ENCODE results near the gene TPRN. TPM values are rescaled to one million over a fixed set of nuclear protein-coding genes. Genes with fewer than 3 reads are reported as not detected.

The TPRN gene
- total and polyA plus RNA-seq, 9 of the 15 experiments (the other 6 are each of a cell fraction or from before 2014, with no cell fraction given): 0.31 to 31.9 (median 4.4) TPM

DNA sequence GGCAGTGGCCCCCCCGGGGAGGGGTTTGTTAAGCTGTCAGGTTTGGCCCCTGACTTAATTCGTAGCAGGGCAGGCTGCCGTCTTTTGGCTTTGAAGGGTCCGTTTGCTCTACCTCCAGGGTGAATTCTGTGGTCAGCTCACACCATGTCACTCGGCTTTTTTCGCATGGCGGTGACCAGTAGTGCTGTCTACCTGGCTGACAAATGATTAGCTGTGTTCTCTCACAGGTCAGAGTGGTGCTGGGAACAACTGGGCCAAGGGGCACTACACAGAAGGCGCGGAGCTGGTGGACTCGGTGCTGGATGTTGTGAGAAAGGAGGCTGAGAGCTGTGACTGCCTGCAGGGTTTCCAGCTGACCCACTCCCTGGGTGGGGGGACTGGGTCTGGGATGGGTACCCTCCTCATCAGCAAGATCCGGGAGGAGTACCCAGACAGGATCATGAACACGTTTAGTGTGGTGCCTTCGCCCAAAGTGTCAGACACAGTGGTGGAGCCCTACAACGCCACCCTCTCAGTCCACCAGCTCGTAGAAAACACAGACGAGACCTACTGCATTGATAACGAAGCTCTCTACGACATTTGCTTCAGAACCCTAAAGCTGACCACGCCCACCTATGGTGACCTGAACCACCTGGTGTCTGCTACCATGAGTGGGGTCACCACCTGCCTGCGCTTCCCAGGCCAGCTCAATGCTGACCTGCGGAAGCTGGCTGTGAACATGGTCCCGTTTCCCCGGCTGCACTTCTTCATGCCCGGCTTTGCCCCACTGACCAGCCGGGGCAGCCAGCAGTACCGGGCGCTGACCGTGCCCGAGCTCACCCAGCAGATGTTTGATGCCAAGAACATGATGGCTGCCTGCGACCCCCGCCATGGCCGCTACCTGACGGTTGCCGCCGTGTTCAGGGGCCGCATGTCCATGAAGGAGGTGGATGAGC lies 42.0 kb upstream of the TPRN start (continued):
- TF ChIP-seq, protein P1, sequence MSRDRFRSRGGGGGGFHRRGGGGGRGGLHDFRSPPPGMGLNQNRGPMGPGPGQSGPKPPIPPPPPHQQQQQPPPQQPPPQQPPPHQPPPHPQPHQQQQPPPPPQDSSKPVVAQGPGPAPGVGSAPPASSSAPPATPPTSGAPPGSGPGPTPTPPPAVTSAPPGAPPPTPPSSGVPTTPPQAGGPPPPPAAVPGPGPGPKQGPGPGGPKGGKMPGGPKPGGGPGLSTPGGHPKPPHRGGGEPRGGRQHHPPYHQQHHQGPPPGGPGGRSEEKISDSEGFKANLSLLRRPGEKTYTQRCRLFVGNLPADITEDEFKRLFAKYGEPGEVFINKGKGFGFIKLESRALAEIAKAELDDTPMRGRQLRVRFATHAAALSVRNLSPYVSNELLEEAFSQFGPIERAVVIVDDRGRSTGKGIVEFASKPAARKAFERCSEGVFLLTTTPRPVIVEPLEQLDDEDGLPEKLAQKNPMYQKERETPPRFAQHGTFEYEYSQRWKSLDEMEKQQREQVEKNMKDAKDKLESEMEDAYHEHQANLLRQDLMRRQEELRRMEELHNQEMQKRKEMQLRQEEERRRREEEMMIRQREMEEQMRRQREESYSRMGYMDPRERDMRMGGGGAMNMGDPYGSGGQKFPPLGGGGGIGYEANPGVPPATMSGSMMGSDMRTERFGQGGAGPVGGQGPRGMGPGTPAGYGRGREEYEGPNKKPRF (IDR thresholded peaks at IDR 0.05; ENCODE audit: low read depth, low read length): no peak
- TF ChIP-seq, protein P2, sequence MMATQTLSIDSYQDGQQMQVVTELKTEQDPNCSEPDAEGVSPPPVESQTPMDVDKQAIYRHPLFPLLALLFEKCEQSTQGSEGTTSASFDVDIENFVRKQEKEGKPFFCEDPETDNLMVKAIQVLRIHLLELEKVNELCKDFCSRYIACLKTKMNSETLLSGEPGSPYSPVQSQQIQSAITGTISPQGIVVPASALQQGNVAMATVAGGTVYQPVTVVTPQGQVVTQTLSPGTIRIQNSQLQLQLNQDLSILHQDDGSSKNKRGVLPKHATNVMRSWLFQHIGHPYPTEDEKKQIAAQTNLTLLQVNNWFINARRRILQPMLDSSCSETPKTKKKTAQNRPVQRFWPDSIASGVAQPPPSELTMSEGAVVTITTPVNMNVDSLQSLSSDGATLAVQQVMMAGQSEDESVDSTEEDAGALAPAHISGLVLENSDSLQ (IDR thresholded peaks at IDR 0.05): no peak
- TF ChIP-seq ZNF589 (CRISPR knock-in tag; IDR thresholded peaks at IDR 0.05; ENCODE audit: low read depth): no peak
- no peak for TF ChIP-seq HOXB6 (CRISPR knock-in tag; IDR thresholded peaks at IDR 0.05; ENCODE audit: borderline replicate concordance)
- TF ChIP-seq ZNF224 (CRISPR knock-in tag; IDR thresholded peaks at IDR 0.05): no peak
- TF ChIP-seq PURB (CRISPR knock-in tag; IDR thresholded peaks at IDR 0.05; ENCODE audit: low read depth): no peak
- no peak for TF ChIP-seq CBX2 (IDR thresholded peaks at IDR 0.05; ENCODE audit: insufficient read depth, low read length, poor library complexity, severe bottlenecking)
- TF ChIP-seq ZNF175 (CRISPR knock-in tag; IDR thresholded peaks at IDR 0.05; ENCODE audit: low read depth): no peak
- peak; percentile 87 for TF ChIP-seq POLR2G (IDR thresholded peaks at IDR 0.05; ENCODE audit: low read depth, low read length)
- no peak for TF ChIP-seq MED1 (CRISPR knock-in tag; IDR thresholded peaks at IDR 0.05; ENCODE audit: borderline replicate concordance)
- TF ChIP-seq ZNF253 (CRISPR knock-in tag; conservative IDR thresholded peaks at IDR 0.05): no peak
- TF ChIP-seq, protein P3, sequence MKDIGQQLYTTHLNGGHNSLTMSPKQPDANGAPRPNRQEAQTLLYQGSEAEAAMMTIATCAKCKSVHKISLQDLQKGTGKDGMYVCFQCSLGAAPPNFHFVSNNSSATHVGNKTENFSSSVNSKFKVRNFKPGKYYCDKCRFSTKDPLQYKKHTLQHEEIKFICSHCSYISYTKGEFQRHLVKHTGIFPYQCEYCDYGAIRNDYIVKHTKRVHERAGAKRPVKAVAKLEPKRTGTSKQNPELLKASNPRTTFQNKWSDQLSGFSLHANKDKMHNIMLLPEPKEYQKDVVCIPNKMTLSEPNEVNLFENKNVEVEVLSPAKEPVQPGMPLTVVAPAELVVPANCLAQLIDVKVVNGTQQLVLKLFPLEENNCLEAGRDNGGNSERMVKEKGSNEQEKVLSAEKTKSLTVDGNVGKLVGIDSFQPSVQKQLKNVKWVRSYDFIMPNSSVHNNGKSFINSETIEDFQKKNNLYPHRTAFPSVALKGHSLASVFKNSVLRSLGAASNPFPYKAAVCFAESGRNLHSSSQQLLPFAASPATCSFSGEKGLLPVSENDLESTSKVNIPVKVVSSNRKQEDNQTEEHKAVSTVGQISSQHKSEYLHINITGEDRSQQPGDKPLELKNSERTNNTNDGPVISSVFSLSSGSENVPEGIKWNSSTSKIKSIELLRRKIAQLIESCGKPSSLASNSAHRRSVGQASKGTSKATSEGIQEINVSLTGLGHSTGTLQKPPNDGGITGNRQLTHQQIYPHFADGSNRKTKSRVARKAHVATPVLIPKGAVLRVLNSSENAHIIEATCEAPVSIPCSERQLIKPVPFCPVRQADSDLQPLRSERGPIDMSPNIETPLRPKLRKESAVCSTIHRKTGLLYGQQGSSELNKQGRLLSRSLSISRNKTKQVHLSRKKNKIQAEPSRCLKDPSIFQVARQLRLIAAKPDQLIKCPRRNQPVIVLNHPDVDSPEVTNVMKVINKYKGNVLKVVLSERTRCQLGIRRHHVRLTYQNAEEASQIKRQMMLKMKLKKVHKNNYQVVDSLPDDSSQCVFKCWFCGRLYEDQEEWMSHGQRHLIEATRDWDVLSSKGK (CRISPR knock-in tag; IDR thresholded peaks at IDR 0.05): no peak
- TF ChIP-seq ZNF384 (IDR thresholded peaks at IDR 0.05; ENCODE audit: low read depth, low read length): no peak
- no peak for TF ChIP-seq WHSC1 (IDR thresholded peaks at IDR 0.05; ENCODE audit: low read length)
- 0 out of 2 replicates have a peak, but pooled peaks have one; percentile 0 for TF ChIP-seq ESRRA (IDR thresholded peaks at IDR 0.05; ENCODE audit: borderline replicate concordance, low read depth)
- TF ChIP-seq ILK (tag; IDR thresholded peaks at IDR 0.05; ENCODE audit: borderline replicate concordance, low read depth): no peak
- TF ChIP-seq ZNF707 (CRISPR knock-in tag; conservative IDR thresholded peaks at IDR 0.05): peak; percentile 61; the same call in 1 of the 2 replicates
- TF ChIP-seq BACH1 (tag; IDR thresholded peaks at IDR 0.05): no peak
- no peak for TF ChIP-seq JUN (IDR thresholded peaks at IDR 0.05; ENCODE audit: borderline replicate concordance, low read depth, low read length)
- TF ChIP-seq JUN (CRISPR knock-in tag; IDR thresholded peaks at IDR 0.05; ENCODE audit: borderline replicate concordance): no peak
- TF ChIP-seq SP1 (CRISPR knock-in tag; IDR thresholded peaks at IDR 0.05): peak; percentile 35; the same call in 1 of the 2 replicates
